ENCODE measurements around the gene ITGAV. TPM values are rescaled to one million over a fixed set of nuclear protein-coding genes. Genes with fewer than 3 reads are reported as not detected.

Gene ITGAV
- total and polyA plus RNA-seq, 4 donors = 6.6 to 31.3 (median 12.0) TPM

- Histone ChIP-seq H3K4me1 (ENCODE audit: control insufficient read depth in 4 of 4, insufficient read depth in 4 of 4, low read length in 3 of 4) (no peaks in the 10 kb centered on the region), H3K27ac (ENCODE audit: low read depth in 1 of 2, low read length in 2 of 2) (no peak overlapping the region), H3K27me3 (ENCODE audit: control insufficient read depth in 4 of 4, insufficient read depth in 4 of 4, low read length in 3 of 4) (no peaks in the 10 kb centered on the region), H3K4me3 (ENCODE audit: low read depth in 1 of 3, low read length in 3 of 3) (no peak overlapping the region), H3K9ac (ENCODE audit: low read depth in 1 of 2, low read length in 2 of 2) (no peak overlapping the region), H3K36me3 (ENCODE audit: control insufficient read depth in 4 of 4, insufficient read depth in 3 of 4, low read depth in 1 of 4, low read length in 3 of 4) (no peaks in the 10 kb centered on the region), H3K9me3 (ENCODE audit: control insufficient read depth in 4 of 4, low read length in 3 of 4) (no peaks in the 10 kb centered on the region)
- TF ChIP-seq NR2F2 (IDR thresholded peaks at IDR 0.05) (no peak), RAD21 (IDR thresholded peaks at IDR 0.05) (no peak), REST (IDR thresholded peaks at IDR 0.05) (no peak), HNF4G (IDR thresholded peaks at IDR 0.05) (no peak), FOXA1 (IDR thresholded peaks at IDR 0.05) (no peak), YY1 (IDR thresholded peaks at IDR 0.05) (no peak), ZBTB33 (IDR thresholded peaks at IDR 0.05) (no peak), EGR1 (IDR thresholded peaks at IDR 0.05; ENCODE audit: low read depth in 2 of 2) (no peak), JUND (IDR thresholded peaks at IDR 0.05) (no peak), TAF1 (conservative IDR thresholded peaks at IDR 0.05) (no peak), ATF3 (IDR thresholded peaks at IDR 0.05) (no peak), RXRA (IDR thresholded peaks at IDR 0.05) (no peak), FOXA2 (IDR thresholded peaks at IDR 0.05) (no peak)
- DNase-seq (ENCODE audit: low spot score) = no peak
- 92% methylated on average over 3 of the region's 3 CpGs for WGBS
Measured at GRCh38 chr2:186573531-186573930, 16.3 kb upstream of the ITGAV start.

GRCh38 chr2:186575302-186575701, 14.6 kb upstream of the ITGAV start:
- no peaks in the 10 kb centered on the region for H3K9me3 ChIP-seq (ENCODE audit: control insufficient read depth in 4 of 4, low read length in 3 of 4)
- no peak overlapping the region for H3K4me3 ChIP-seq (ENCODE audit: low read depth in 1 of 3, low read length in 3 of 3)
- H3K9ac ChIP-seq (ENCODE audit: low read depth in 1 of 2, low read length in 2 of 2) = no peak overlapping the region
- no peaks in the 10 kb centered on the region for H3K4me1 ChIP-seq (ENCODE audit: control insufficient read depth in 4 of 4, insufficient read depth in 4 of 4, low read length in 3 of 4)
- 26% methylated on average over 1 of the region's 1 CpG for WGBS
- H3K27ac ChIP-seq (ENCODE audit: low read depth in 1 of 2, low read length in 2 of 2) = no peak overlapping the region
- peak; percentile 45 for TF ChIP-seq ATF3 (IDR thresholded peaks at IDR 0.05)
- TF ChIP-seq MAX (IDR thresholded peaks at IDR 0.05) = no peak
- no peak for TF ChIP-seq ZBTB33 (IDR thresholded peaks at IDR 0.05)
- TF ChIP-seq RAD21 (IDR thresholded peaks at IDR 0.05) = peak in 1 of 2 donors; percentile 19
- no peak for TF ChIP-seq EGR1 (IDR thresholded peaks at IDR 0.05; ENCODE audit: low read depth in 2 of 2)
- no peak for TF ChIP-seq HNF4A (conservative IDR thresholded peaks at IDR 0.05)
- peak; percentile 17 for TF ChIP-seq SP1 (IDR thresholded peaks at IDR 0.05)
- no peak for TF ChIP-seq CTCF (IDR thresholded peaks at IDR 0.05; ENCODE audit: low read depth, low read length, missing input control)
- no peak for TF ChIP-seq FOXA2 (IDR thresholded peaks at IDR 0.05)
- TF ChIP-seq NR2F2 (IDR thresholded peaks at IDR 0.05) = peak; percentile 34
- TF ChIP-seq GABPA (IDR thresholded peaks at IDR 0.05 in 1 of 2, conservative IDR thresholded peaks at IDR 0.05 in 1 of 2) = no peak
- peak; percentile 96 to 97 for TF ChIP-seq JUND (IDR thresholded peaks at IDR 0.05)
- H3K27me3 ChIP-seq (ENCODE audit: control insufficient read depth in 4 of 4, insufficient read depth in 4 of 4, low read length in 3 of 4) = no peaks in the 10 kb centered on the region
- DNase-seq (ENCODE audit: low spot score) = no peak
- H3K36me3 ChIP-seq (ENCODE audit: control insufficient read depth in 4 of 4, insufficient read depth in 3 of 4, low read depth in 1 of 4, low read length in 3 of 4) = no peaks in the 10 kb centered on the region

Data from liver (tissue), 9 donors.